HepG2 (cell line): ENCODE results near the gene MYOF.

Experiments used
- EP300 ChIP-seq, 3 experiments: sonication (generic) in 1 of 3; formaldehyde crosslinking in 1 of 3; IDR thresholded peaks; 2 replicates each; pipeline versions ENCODE4 v1.5.1 to v1.6.1; 2011 to 2020; ENCODE audit warnings: low read depth in 2 of 3, low read length in 2 of 3, borderline replicate concordance in 1 of 3, improper control_type of control experiment in 1 of 3, mild to moderate bottlenecking in 1 of 3, missing genetic modification reagents in 1 of 3, moderate library complexity in 1 of 3
- POLR2A ChIP-seq, 2 experiments: IDR thresholded peaks; 2 replicates each; pipeline ENCODE4 v1.6.1; 2011; ENCODE audit warnings: low read depth in 2 of 2, low read length in 2 of 2, mild to moderate bottlenecking in 1 of 2, moderate library complexity in 1 of 2; ENCODE audit not compliant: insufficient read depth in 1 of 2
- POLR2AphosphoS5 ChIP-seq: IDR thresholded peaks from 2 replicates; pipeline ENCODE4 v1.6.1; 2012; ENCODE audit warnings: low read depth, low read length
- RXRA ChIP-seq: sonication (generic); formaldehyde crosslinking; IDR thresholded peaks from 2 replicates; pipeline ENCODE4 v1.5.1; 2020; ENCODE audit warnings: missing genetic modification reagents
- SP1 ChIP-seq, 2 experiments: fragments of 450-650 bp in 1 of 2; sonication (generic) in 1 of 2; formaldehyde crosslinking in 1 of 2; IDR thresholded peaks; 2 replicates each; pipeline versions ENCODE4 v1.4.0 to v1.6.1; 2016 to 2020; ENCODE audit warnings: missing genetic modification reagents in 1 of 2
- ZNF234 ChIP-seq: sonication (generic); formaldehyde crosslinking; conservative IDR thresholded peaks from 2 replicates; pipeline ENCODE4 v1.5.1; 2020; ENCODE audit warnings: mild to moderate bottlenecking, missing genetic modification reagents
- ZNF512 ChIP-seq: sonication (generic); formaldehyde crosslinking; IDR thresholded peaks from 2 replicates; pipeline ENCODE4 v1.4.0; 2020; ENCODE audit warnings: mild to moderate bottlenecking, missing genetic modification reagents
- ZNF652 ChIP-seq: IDR thresholded peaks from 2 replicates; pipeline ENCODE4 v1.6.1; 2016; ENCODE audit warnings: low read depth, borderline replicate concordance
- TF ChIP-seq, protein P1 (sequence below): sonication (generic); formaldehyde crosslinking; IDR thresholded peaks from 2 replicates; pipeline ENCODE4 v1.4.0; 2020; ENCODE audit warnings: missing genetic modification reagents

- TF ChIP-seq EP300 (IDR thresholded peaks at IDR 0.05; ENCODE audit: low read depth in 2 of 2, low read length in 2 of 2) (no peak), EP300 (CRISPR knock-in tag; IDR thresholded peaks at IDR 0.05; ENCODE audit: borderline replicate concordance) (no peak), SP1 (IDR thresholded peaks at IDR 0.05) (no peak), SP1 (CRISPR knock-in tag; IDR thresholded peaks at IDR 0.05) (no peak), ZNF652 (CRISPR knock-in tag) (no peak), RXRA (CRISPR knock-in tag) (no peak), ZNF234 (CRISPR knock-in tag) (no peak), POLR2AphosphoS5 (no peak), POLR2A (IDR thresholded peaks at IDR 0.05; ENCODE audit: insufficient read depth in 1 of 2, low read depth in 2 of 2, low read length in 2 of 2) (no peak), ZNF512 (CRISPR knock-in tag) (no peak)
- TF ChIP-seq, protein P1, sequence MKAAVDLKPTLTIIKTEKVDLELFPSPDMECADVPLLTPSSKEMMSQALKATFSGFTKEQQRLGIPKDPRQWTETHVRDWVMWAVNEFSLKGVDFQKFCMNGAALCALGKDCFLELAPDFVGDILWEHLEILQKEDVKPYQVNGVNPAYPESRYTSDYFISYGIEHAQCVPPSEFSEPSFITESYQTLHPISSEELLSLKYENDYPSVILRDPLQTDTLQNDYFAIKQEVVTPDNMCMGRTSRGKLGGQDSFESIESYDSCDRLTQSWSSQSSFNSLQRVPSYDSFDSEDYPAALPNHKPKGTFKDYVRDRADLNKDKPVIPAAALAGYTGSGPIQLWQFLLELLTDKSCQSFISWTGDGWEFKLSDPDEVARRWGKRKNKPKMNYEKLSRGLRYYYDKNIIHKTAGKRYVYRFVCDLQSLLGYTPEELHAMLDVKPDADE (CRISPR knock-in tag): no peak
These were observed 44.1 kb downstream of the MYOF start for GRCh38 chr10:93437946-93438612.
